Middle frontal gyrus (tissue), 1 donor: ENCODE data around the gene GOLGA6C.
"Not testable (repeated sequence)": the region's sequence is repeated elsewhere in the genome, so short reads cannot be mapped to it uniquely, and the experiment has no call there.

Experiments used
- DNase-seq: peaks from one replicate; pipeline ENCODE4 v3.0.0-alpha.2; 2015; ENCODE audit warnings: low spot score; ENCODE audit errors: extremely low spot score

The GOLGA6C gene

DNA sequence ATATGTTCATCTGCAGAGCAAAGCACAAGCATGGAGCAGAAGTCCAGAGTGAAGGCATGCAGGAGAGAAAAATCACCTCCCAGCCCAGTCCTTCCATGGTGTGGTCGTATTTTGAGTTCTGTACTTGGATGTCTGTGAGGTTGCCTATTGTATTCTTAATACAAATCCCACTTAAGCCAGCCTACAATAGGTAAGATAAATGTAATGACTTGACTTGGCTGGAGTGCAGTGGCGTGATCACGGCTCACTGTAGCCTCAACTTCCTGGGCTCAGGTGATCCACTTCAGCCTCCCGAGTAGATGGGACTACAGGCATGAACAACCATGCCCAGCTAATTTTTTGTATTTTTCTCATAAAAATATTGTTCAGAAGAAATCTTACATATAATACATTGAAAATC is 6.8 kb upstream of the GOLGA6C start:
- DNase-seq, result not testable (repeated sequence)

DNA sequence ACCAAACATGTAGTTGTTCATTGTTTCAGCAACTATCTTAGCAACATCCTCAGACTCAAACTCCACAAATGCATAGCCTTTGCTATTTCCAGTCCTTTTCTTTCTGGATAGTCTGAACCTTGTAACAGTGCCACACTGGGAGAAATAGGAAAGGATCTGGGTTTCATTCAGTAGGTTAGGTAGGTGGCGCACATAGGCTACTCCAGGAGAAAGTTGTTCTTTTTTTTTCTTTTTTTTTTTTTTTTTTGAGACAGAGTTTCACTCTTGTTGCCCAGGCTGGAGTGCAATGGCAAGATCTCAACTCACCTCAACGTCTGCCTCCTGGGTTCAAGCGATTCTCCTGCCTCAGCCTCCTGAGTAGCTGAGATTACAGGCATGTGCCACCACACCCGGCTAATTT is 5.8 kb upstream of the GOLGA6C start:
- not testable (repeated sequence) for DNase-seq

- not testable (repeated sequence) for DNase-seq
These were observed 648 bp downstream of the GOLGA6C start for GRCh38 chr15:75258620-75259343.

GRCh38 chr15:75259873-75260272 is 1.7 kb downstream of the GOLGA6C start:
- DNase-seq, result not testable (repeated sequence)

- not testable (repeated sequence) for DNase-seq
These were observed 15.7 kb downstream of the GOLGA6C start for GRCh38 chr15:75273751-75274359.

GRCh38 chr15:75274509-75275107 is 16.5 kb downstream of the GOLGA6C start:
- DNase-seq, result not testable (repeated sequence)

GRCh38 chr15:75275617-75276016 is 17.5 kb downstream of the GOLGA6C start:
- not testable (repeated sequence) for DNase-seq

DNA sequence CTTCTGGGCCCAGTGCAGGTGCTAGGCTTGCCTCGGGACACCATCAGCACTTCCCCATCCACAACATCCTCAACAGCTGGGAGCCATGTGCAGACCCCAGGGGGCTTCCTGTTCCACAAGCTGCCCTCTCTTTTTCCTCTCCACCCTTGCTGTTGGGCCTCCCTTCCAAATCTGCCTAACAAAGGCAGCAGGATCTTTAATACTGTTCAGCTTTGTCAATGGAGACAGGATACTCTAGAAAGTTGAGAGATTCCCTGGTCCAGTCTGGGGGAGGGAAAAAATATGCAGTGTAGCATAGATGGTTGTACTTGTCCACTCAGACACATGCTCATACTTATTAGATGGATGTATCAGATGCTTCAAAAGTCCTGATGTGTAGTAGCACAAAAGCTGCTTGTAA is 20.4 kb downstream of the GOLGA6C start:
- DNase-seq, result not testable (repeated sequence)

DNA sequence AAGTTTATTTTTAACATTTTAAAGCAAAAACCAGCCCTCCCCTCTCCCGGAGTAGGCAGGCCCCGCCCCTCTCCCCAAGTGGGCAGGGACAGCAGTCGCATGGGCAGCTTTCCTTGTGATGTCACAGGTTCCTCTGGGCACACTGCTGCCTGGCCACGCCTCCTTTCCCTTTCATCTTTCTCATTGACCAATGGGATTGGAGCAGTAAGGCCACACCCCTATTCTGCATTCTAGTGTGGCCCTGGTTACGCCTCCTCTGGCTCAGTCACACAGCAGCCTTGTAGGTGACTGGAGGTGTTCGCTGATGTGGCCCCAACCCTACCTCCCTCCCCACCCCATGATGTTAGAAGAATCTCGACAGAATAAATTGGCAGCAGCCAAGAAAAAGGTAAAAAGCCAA is 24.4 kb downstream of the GOLGA6C start, which contains the start of gene GOLGA6D:
GOLGA6D (plus strand) TSS at position 264 of the 400 bp plus-strand sequence; CDS start at position 305, 41 bp downstream.
- not testable (repeated sequence) for DNase-seq

DNA sequence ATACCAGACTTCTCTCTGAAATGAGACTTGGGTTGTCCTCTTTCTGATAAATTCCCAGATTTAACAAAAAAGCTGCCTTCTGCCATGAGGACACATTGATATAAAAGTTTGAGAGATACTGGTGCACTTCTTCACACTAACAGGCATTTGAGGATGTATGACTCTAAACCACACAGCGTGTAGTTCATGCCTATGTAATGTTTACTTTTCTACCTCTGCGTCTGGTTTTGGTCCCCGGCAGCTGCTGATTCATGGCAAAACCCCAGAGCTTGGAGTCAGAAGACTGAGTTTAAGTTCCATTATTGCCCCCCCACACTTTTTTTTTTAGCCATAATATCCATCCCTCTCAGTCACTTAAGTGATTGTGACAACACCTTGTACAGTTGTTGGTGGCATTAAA is 26.0 kb downstream of the GOLGA6C start:
- not testable (repeated sequence) for DNase-seq

GRCh38 chr15:75293660-75294059 is 35.5 kb downstream of the GOLGA6C start:
- DNase-seq, result not testable (repeated sequence)

- not testable (repeated sequence) for DNase-seq
These were observed 40.6 kb downstream of the GOLGA6C start for GRCh38 chr15:75298541-75299310.

GRCh38 chr15:75299311-75299688 is 41.2 kb downstream of the GOLGA6C start:
- not testable (repeated sequence) for DNase-seq

- DNase-seq, result not testable (repeated sequence)
These were observed 41.9 kb downstream of the GOLGA6C start for GRCh38 chr15:75300026-75300425.

DNA sequence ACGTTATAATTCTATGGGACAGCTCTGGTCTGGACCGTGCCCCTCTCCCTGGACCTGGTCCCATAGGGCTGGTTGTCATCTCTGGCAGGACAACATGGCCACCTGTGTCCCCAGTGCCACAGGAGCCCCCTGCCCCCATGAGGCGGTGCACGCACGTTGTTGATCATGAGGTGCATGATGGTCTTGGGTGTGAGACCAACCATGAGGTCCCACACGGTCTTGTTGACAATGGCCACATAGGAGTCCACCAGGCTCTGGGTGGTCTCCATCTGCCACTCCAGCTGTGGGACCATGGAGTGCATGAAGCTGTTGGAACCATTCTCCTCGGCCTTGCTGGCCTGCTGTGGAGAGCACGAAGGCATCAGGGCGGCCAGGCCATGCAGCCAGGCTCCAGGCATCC is 44.2 kb downstream of the GOLGA6C start:
- no peak for DNase-seq

- not testable (repeated sequence) for DNase-seq
These were observed 44.6 kb downstream of the GOLGA6C start for GRCh38 chr15:75302753-75303152.

- DNase-seq, result no peak
These were observed 48.1 kb downstream of the GOLGA6C start for GRCh38 chr15:75306188-75306587.

DNA sequence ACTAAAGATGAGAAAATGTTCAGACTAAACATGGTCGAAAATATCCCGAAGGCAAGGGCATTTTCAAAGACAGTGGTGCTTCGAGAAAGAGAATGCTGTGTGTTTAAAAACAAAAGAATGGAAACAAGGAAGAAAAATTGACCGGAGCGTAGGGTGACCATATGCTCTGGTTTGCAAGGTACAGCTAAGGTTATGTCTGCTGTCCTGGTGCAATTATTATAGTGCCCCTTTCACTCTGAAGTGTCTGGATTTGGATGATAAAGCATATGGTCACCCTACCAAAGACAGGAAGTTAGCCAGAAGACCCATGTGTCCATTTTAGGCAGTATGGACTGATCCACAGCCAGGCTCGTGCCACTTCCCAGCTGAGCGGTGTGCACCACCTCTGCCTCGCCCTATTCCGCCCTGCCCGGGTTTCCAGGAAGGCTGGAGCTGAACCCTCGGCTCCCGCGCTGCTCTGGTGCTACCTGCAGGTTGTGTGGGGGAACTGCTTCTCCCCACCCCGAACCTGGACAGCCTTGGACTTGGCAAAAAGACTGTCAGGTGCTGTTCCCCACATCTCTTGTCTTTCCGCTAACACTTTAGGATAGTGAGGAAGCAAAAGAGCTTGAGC is 49.8 kb downstream of the GOLGA6C start:
- DNase-seq, result no peak

GRCh38 chr15:75309711-75310110 is 51.6 kb downstream of the GOLGA6C start:
- no peak for DNase-seq

- DNase-seq, result not testable (repeated sequence)
These were observed 54.4 kb downstream of the GOLGA6C start for GRCh38 chr15:75312548-75312947.
